GM18861 (cell line): ENCODE data around the gene UBN2.

Experiments
- ATAC-seq: cut with Tn5 transposase; IDR thresholded peaks from one replicate; pipeline ENCODE4 v1.9.1; 2021; ENCODE audit not compliant: unreplicated experiment

The UBN2 gene

DNA sequence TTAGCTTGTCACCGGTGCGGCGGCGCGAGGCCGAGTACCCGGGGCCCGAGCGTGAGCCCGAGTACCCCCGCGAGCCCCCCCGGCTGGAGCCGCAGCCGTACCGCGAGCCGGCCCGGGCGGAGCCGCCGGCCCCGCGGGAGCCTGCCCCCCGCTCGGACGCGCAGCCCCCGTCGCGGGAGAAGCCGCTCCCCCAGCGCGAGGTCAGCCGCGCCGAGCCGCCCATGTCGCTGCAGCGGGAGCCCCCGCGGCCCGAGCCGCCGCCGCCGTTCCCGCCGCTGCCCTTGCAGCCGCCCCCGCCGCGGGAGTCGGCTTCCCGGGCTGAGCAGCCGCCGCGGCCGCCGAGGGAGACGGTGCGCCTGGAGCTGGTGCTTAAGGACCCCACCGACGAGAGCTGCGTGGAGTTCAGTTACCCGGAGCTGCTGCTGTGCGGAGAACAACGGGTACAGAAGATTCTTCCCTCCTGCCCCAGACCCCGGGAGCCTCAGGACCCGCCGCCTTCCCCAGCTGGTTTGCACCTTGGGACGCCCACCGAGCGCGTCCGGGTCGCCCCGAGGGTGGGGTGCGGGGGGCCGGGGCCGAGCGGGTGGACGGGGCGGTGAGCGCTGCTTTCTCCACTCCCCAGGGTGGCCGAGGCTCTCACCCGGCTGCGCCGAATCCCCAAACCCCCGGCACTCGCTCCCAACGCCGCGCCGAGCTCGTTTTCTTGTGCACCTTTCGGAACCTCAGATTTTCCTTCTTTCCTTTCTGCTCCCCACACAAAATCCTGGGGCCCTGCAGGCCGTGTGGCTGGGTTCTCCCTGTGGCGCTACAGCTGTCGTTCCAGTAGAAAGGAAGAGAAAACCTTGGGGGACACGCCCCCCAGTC is 708 bp downstream of the UBN2 start:
- ATAC-seq: peak; percentile 15

DNA sequence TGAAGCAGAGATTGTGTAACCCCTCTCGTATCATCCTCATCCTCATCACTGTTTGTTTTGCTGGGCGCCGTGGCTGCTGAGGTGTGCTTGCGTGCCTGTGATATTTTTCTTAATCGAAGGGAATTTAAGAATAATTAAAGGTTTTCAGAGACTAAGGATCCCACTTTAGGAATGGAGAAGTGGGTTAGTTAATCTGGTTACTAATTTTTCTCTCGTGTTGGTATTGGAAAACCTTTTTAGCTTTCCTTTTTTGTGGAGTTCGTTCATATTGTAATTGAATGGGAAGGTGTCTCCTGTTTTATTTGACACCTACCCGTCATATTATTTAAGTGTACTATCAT is 1.3 kb downstream of the UBN2 start:
- ATAC-seq: no peak

DNA sequence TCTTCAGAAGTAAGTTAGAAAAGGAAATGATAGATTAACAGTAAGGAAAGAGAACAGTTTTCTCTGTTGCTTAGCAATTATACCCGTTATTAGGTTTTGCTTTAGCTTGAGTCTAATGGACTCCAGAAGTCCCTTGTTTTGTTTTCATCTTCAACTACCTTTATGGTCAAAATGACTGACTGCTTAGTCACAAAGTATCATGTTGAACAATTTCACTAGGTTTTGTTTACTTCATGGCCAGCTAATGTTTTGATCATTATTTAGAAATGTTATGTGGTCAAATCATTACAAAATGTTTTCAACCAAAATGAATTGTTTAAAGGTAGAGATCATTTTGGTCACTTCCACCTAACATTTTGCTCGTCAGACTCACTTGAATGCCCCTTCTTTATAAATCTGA is 1.9 kb downstream of the UBN2 start:
- no peak for ATAC-seq

DNA sequence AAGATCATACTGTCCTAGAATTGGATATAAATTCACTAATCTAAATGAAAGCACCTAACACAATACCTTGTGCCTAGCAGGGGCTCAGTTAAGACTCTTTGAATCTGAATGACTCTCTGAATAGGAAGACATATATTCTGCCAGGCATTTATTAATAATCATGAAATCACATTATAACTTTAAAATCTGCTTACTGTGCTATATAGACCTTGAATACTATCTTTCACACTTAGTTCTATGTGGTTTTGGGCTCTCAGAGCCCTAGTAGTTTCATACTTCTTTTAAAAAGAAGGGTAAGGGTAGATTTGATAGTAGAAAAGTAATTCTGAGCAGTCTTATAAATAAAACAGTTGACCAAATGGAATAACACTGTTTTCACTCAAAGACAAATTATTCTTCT is 10.2 kb downstream of the UBN2 start:
- no peak for ATAC-seq

DNA sequence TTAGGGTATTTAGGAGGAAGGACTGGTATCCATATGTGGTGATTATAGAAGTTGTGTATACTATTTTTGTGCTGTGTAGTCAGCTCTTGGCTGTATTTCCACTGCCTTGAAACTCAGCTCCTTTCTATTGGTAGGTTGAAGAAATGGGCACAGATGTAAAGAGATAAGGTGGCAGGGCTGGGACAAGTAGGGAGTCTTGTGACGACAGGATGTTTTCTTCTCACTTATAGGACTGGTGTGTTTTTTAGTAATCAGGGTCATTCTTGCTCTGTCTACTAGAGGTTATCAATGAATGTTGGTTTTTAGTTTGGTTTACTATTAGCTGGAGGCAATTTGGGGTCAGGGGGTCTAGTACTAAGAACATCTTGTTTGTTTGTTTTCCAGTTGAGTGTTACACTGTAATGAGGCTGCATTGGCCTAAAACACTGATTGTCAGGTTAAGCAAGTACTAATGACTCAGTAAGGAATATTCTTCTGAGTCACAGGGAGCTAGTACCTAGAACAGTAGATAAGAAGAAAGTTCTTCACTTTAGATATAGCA is 11.8 kb downstream of the UBN2 start:
- ATAC-seq: no peak

DNA sequence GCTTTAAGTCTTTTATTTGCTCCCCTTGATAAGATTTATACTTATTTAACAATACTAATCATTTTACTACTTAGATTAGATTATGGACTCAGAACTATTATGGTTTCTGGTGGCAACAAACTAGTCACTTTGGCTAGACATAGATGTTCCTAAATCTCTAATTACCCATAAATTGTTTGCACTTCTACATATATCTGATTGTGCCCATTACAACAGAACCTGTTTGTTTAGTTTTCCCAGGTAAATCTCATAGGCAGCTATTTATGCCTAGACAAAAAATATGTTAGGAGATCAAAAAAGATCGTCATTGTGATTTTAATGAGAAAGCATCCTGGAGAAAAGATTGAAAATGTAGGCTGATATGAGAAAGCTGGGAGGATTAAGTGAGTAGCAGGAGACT is 14.4 kb downstream of the UBN2 start:
- no peak for ATAC-seq

DNA sequence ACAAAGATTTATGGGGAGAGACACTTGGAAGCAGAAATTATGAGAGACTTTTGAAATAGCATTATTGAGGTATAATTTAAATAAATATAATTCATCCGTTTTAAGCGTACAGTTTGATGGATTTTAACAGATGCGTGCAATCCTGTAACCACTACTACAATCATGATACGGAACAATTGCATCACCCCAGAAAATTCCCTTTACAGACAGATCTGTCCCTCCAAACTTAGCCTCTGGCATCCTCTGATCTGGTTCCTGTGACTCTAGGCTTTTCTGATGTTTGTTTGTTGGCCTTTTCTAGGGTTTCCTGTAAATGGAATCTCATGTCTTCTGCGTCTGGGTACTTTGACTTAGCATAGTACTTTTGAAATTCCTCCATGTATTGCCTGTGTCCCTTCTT is 15.5 kb downstream of the UBN2 start:
- no peak for ATAC-seq

DNA sequence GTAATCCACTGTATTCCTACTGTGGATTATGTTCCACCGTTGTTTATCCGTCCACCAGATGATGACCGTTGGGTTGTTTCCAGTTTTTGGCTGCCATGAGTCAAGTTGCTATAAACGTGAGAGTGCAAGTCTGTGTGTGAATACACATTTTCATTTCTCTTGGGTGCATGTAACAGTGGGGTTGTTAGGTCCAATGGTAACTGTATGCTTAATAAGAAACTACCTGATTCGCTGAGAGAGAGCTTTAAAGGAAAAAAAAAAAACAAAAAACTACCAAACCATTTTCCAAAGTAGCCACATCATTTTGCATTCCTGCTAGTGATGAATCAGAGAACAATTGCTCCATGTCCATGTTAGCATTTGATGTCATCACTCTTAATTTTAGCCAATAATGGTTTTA is 15.9 kb downstream of the UBN2 start:
- no peak for ATAC-seq

DNA sequence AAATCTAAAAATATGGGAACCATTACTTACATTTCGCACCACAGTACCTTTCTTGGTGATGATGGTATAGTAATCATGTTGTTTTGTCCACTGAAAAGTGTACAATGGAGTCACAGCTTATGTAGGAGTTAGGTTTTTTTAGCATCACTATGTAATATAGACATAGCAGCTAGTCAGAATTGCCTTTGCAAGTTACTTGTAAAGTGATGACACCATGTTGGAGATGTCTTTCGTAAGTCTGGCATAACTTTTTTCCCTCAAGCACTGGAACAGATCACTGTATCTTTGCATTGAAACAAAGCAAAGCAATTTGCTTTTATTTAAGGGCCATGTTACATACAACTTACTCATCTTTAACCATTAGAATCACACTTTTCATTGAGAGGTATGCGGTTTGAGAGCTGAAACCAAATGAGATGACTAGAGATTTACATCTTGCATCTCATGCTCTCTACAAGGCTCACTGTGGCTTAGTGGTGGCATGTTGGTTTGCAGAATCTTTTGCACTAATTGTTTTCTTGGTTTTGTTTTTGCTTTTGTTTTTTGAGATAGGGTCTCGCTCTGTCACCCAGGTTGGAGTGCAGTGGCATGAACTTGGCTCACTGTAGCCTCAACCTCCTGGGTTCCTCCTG is 18.3 kb downstream of the UBN2 start:
- ATAC-seq: no peak

DNA sequence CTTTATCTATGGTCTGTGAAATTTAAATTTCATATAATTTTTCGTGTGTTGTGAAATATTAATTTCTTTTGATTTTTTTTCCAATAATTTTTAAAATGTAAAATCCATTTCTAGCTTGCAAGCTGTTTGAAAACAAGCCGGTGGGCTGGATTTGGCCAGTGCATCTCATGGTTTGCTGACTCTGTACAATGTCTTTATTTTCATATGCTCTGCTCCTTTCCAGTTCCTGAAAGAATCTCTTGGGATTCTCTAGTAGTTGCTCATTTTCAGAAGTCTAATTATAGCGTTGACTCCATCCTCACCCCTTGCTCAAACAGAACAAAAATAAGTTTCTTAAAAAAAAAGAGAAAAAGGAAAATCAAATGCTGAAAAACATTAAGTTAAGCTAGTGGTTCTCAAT is 21.4 kb downstream of the UBN2 start:
- no peak for ATAC-seq

DNA sequence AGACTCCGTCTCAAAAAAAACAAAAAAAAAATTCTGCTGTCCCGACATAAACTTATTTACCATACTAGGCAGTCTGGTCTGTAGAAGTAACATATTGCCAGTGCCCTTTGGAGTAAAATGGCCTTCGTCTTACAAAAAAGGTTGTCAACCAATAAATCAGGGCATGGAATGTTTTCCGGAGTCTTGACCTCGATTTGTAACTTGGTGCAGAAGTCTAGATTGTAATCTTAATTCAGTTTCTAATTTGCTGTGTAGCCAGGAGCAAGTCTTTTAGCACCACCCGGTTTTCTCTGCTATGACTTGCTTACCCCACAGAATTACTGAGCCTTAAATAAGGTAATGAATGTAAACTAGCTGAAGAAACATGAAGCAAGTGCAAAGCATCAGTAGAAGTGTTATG is 23.2 kb downstream of the UBN2 start:
- no peak for ATAC-seq

DNA sequence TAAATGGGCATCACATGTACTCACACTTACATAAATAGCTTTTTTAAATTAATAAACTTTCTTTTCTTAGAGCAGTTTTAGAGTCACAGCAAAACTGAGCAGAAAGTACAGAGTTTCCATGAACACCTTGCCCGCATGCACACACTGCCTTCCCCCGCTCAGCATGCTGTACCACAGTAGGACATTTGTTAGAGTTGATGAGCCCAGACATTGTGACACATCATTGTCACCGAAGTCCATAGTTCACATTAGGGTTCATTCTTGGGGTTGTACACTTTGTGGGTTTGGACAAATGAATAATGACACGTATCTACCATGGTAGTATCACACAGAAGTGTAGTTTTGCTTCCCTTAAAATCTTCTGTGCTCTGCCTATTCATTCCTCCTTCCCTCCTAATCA is 23.7 kb downstream of the UBN2 start:
- ATAC-seq: no peak

DNA sequence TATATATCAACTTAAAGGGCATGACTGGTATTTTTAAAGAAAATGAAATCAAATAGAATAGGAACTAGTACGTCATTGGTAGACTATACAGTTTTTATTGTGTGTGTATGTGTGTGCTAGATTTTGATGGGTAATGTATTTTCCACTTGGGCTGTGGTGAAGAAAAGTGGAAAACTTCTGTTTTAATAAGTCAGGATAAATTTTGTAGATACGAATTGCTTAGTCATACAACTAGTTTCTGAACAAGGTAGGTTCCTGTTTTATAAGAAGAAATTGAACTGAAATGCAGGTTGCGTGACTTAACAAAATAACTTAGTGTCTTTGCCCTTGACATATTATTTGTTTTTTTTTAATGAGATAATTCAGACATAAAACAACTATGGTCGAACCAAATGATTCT is 24.3 kb downstream of the UBN2 start:
- ATAC-seq: no peak

DNA sequence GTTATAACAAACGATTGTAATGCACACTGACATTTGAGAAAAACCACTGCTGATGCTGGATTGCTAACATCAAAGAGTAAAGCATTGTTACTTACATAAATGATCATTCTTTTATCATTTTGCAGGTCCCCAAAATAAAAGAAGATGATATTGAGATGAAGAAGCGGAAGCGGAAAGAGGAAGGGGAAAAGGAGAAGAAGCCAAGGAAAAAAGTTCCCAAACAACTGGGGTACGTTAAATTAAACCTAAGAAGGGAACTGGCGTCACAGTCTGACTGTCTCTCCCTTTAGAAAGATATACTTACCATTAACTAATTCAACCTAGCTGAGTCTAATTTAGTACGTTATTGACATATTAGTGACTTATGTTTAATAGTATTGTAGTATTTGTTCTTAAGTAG is 28.1 kb downstream of the UBN2 start:
- ATAC-seq: no peak

DNA sequence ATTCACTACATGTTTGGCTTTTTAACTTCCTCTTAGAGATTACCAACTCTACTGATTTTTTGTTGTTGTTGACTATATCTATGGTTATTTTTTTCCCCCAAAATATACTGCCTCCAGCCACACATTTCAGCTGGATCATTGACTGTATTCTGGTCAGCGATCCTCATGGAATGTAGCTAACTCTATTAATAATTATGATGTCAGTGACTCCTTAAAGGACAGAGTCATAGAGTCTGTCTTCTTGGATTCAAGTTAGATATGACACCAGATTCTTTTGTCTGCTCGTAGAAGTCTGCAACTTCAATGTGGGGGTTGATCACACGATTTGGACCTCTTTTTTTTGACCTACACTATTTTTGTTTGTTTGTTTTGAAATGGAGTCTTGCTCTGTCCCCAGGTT is 33.2 kb downstream of the UBN2 start:
- ATAC-seq: no peak

DNA sequence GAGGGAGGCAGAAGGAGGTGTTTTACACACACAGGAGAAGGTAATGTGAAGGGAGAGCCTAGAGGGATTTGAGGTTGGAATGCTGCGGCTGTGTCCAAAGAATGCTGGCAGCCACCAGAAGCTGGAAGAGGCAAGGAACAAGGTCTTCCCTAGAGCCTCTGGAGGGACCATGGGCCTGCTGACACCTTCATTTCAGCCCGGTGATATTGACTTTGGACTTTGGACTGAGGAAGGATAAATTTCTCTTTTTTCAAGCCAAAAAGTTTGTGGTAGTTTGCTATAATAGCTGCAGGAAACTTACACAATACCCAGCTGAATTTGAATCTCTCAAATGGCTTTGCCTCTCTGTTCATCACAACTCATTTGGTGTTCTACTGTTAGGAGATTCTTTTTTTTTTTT is 34.6 kb downstream of the UBN2 start:
- no peak for ATAC-seq

DNA sequence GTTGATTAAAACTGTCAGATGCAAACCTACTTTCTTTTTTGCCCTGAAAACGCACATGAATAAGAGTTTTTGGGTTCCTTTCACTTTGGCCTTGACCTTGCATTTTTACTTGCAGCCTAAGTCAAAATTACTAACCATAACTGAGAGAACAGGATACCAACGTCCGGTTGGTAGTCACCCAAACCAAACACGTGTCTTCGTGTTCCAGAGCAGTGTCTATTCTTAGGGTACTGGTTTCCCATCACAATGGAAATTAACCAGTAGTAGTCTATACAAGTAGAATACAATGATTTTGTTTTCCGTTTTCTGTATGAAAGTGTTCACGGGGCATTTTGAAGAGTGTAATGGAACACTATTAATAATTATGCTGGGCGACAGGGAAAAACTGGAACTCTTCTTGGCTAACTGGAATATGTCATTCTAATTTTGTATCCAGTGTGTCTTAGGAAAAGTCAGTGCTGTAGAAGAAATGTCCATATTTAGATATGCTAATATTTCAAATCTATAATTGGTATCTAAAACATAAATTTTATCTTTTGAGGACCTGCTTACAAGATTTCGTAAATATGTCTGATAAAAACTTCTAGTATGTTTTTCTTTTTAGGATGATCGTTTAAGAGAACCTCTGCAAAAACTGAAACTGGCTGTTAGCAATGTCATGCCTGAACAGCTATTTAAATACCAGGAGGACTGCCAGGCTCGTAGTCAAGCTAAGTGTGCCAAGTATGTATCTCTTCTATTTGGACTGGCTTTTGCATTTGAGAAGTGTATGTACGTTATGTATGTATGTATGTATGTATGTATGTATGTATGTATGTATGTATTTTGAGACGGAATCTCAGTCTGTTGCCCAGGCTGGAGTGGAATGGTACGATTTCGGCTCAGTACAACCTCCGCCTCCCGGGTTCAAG is 40.9 kb downstream of the UBN2 start:
- no peak for ATAC-seq

DNA sequence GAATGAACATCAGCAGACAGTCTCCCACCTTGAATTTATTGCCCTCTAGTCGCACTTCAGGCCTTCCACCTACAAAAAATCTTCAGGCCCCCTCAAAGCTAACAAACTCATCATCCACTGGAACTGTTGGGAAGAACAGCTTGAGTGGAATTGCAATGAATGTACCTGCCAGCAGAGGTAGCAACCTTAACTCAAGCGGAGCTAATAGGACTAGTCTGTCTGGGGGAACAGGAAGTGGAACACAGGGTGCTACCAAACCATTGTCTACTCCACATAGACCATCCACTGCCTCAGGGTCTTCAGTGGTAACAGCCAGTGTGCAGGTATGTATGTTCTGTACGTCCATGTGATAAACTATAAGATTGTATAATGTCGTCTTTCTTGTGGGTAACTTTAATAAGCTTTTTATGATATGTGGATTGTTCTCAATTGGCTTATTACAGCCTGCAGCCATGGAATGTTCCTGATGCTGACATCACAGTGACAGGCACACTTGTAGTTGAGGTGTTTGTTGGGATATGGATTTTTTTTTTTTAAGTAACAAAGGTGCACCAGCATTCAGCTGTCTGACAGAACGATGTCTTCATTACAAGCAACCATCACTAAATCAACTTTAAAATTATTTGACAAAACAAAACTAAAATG is 53.3 kb downstream of the UBN2 start:
- no peak for ATAC-seq

DNA sequence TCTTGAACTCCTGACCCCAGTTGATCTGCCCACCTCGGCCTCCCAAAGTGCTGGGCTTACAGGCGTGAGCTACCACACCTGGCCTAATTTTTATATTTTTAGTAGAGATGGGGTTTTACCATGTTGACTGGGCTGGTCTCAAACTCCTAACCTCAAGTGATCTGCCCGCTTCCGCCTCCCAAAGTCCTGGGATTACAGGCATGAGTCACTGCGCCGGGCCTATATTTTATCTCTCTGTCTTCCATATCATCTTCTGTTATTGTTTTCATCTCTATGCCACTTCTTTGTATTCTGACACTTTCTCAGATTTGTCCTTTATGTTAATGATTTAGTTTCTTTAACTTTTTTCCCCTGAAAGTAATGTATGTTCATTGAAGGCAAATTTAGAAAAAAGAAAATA is 55.1 kb downstream of the UBN2 start:
- no peak for ATAC-seq

DNA sequence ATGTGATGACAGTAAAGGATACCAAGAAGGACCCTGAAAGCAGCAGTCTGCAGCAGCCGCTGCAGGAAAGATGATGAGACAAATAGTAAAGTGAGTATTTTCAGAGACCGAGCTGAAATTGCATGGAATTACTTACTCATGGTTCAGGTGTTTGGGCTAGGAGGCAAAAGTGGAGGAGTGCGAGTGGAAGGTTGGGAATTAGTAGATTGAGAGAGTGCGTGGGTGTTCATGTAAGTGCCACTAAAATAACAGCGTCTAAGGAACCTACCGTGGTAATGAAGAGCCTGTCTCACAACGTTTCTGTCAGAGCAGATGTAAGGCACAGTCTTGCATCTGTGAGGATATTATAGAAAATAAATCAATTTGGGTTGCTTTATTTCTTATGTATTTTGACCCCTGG is 61.8 kb downstream of the UBN2 start:
- ATAC-seq: no peak

DNA sequence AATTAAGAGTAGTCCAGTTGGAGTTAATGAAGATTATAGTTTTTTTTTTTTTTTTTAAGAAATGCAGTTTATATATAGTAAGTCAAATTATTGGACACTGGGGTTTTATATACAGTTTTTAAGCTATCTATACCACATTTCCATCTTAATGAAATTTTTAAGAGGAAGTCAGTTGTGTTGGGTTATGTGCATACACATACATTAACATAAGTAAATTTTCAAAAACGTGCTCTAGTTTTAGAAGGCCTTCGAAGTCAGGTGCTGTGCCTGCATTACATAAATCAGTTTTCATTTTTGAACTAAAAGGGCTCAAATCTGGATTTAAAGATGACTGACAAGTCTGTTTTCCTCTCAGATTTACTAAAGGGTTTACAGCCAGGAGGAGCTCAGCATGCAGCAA is 62.5 kb downstream of the UBN2 start:
- no peak for ATAC-seq
